K562 (cell line): ENCODE measurements around the gene TP53BP2. TPM values are rescaled to one million over a fixed set of nuclear protein-coding genes. Genes with fewer than 3 reads are reported as not detected.
"Not testable (repeated sequence)": the region's sequence is repeated elsewhere in the genome, so short reads cannot be mapped to it uniquely, and the experiment has no call there.

Source experiments
- ATAC-seq: fragments of 200-7000 bp; cut with Tn5 transposase; 3 replicates; pipeline ENCODE4 v1.9.1; 2020; ENCODE audit warnings: moderate library complexity
- BruUV-seq: library from RNA; stranded (reverse); fragments of 400-500 nt; replicated peaks from 2 replicates; lab custom pipeline; 2021; lab: Mats Ljungman, UMichigan
- CTCF ChIA-PET: fragments of 300-600 bp; formaldehyde crosslinking; extraction: SDS; loops from one replicate; lab custom pipeline; 2021; ENCODE audit warnings: low intra/inter-chr PET ratio; lab: Yijun Ruan, JAX
- POLR2A ChIA-PET: fragments of 300-600, 350-650 bp; sonication (Branson Sonifier 250); formaldehyde crosslinking; extraction: SDS; loops from one replicate; lab custom pipeline; 2021; ENCODE audit warnings: antibody characterized with exemption, inconsistent platforms; lab: Yijun Ruan, JAX
- DNase-seq, 4 experiments: peaks; one replicate each; pipeline versions ENCODE4 v3.0.0 to v3.0.0-alpha.2; 2011 to 2018; ENCODE audit warnings: low spot score in 3 of 4, mixed read lengths in 3 of 4; ENCODE audit errors: extremely low read depth in 1 of 4
- FAIRE-seq: peaks from 2 replicates; lab custom pipeline; 2011; peaks lifted over from hg19 to GRCh38; lab: Jason Lieb, UNC
- H2AFZ ChIP-seq: 2 replicates; pipeline ENCODE4 v1.6.0; 2011; ENCODE audit warnings: low read depth, low read length, control low read depth, inconsistent platforms
- H3K27ac ChIP-seq: fragments of 200-600 bp; 3 replicates; pipeline ENCODE4 v1.8.0; 2011; ENCODE audit warnings: low read depth, mild to moderate bottlenecking, control low read depth, inconsistent platforms, low read length, moderate library complexity, mixed read lengths; ENCODE audit errors: extremely low read depth
- H3K27me3 ChIP-seq, 2 experiments: fragments of 300-600 bp in 1 of 2; 2 replicates in 1 of 2; 3 replicates in 1 of 2; pipeline versions ENCODE4 v1.6.0 to v1.8.0; 2011; ENCODE audit warnings: inconsistent platforms in 2 of 2, low read length in 2 of 2, mild to moderate bottlenecking in 1 of 2, mixed read lengths in 1 of 2, moderate library complexity in 1 of 2; ENCODE audit not compliant: control insufficient read depth in 2 of 2, insufficient read depth in 2 of 2
- H3K36me3 ChIP-seq: fragments of 300-600 bp; 3 replicates; pipeline ENCODE4 v1.8.0; 2011; ENCODE audit warnings: mild to moderate bottlenecking, low read length, inconsistent platforms; ENCODE audit not compliant: control insufficient read depth, insufficient read depth
- H3K4me1 ChIP-seq, 2 experiments: fragments of 200-600 bp in 1 of 2; replicated peaks in 1 of 2; 2 replicates in 1 of 2; 3 replicates in 1 of 2; pipeline versions ENCODE4 v1.5.1 to v1.8.0; 2011; ENCODE audit warnings: inconsistent platforms in 2 of 2, low read length in 2 of 2, mild to moderate bottlenecking in 1 of 2, mixed read lengths in 1 of 2, moderate library complexity in 1 of 2; ENCODE audit not compliant: control insufficient read depth in 2 of 2, insufficient read depth in 2 of 2
- H3K4me2 ChIP-seq: 2 replicates; pipeline ENCODE4 v1.6.1; 2011; ENCODE audit warnings: low read length, control low read depth, inconsistent platforms, mixed read lengths; ENCODE audit not compliant: insufficient read depth
- H3K4me3 ChIP-seq: fragments of 200-600 bp; sonication (generic), shearing (Covaris generic); 2 replicates; pipeline ENCODE4 v1.5.1; 2016; ENCODE audit warnings: control low read depth, inconsistent platforms
- H3K79me2 ChIP-seq: fragments of 200-600 bp; 3 replicates; pipeline ENCODE4 v1.8.0; 2011; ENCODE audit warnings: low read length, inconsistent platforms; ENCODE audit not compliant: control insufficient read depth, insufficient read depth
- H3K9ac ChIP-seq, 2 experiments: 2 replicates each; pipeline versions ENCODE4 v1.6.0 to v1.6.1; 2011; ENCODE audit warnings: low read depth in 2 of 2, low read length in 2 of 2, control low read depth in 1 of 2, inconsistent platforms in 1 of 2, mild to moderate bottlenecking in 1 of 2, mixed read lengths in 1 of 2; ENCODE audit not compliant: insufficient read depth in 1 of 2
- H3K9me1 ChIP-seq: one replicate; pipeline ENCODE4 v1.6.0; 2011; ENCODE audit warnings: inconsistent platforms, mild to moderate bottlenecking, low read length, moderate library complexity; ENCODE audit not compliant: control insufficient read depth, insufficient read depth
- H3K9me3 ChIP-seq: replicated peaks from 2 replicates; pipeline ENCODE4 v1.5.1; 2011; ENCODE audit warnings: low read depth, low read length, inconsistent platforms; ENCODE audit not compliant: control insufficient read depth, insufficient read depth
- H4K20me1 ChIP-seq: replicated peaks from 2 replicates; pipeline ENCODE4 v1.6.1; 2011; ENCODE audit warnings: low read length, inconsistent platforms, mixed read lengths; ENCODE audit not compliant: control insufficient read depth, insufficient read depth
- RFX7 ChIP-seq: fragments of 250-450 bp; sonication (Bioruptor Pico); IDR thresholded peaks from 2 replicates; pipeline ENCODE4 v1.5.1; 2021; ENCODE audit warnings: mild to moderate bottlenecking
- WGBS: fragments of 100-300 bp; shearing (Covaris generic); methylation state at CpG from one replicate; pipeline ENCODE4 v1.1.6; 2016; ENCODE audit warnings: low coverage, mixed read lengths; ENCODE audit not compliant: insufficient coverage; ENCODE audit errors: missing lambda C conversion rate; 5-methylcytosine and 5-hydroxymethylcytosine counted together
- in situ Hi-C: fragments of 300-500 bp; cut with MboI; formaldehyde crosslinking; loops from 4 replicates; pipeline ENCODE4 v1.15.0; 2018; ENCODE audit warnings: inconsistent platforms, mixed read lengths
- intact Hi-C: fragments of 100-400 bp; cut with micrococcal nuclease; formaldehyde crosslinking; loops from 2 replicates; pipeline ENCODE4 v1.14.2; 2022
- polyA plus RNA-seq, 8 experiments: library from polyadenylated mRNA; depleted of rRNA in 4 of 8; stranded (reverse) in 5 of 8; unstranded in 3 of 8; fragments of >200 nt; fragmentation: Nextera tagmentation in 2 of 8; fragmentation: Illumina TruSeq in 1 of 8; extraction: Ambion mirVana in 2 of 8; extraction: Trizol in 1 of 8; gene quantifications; 2 replicates each; pipeline versions ENCODE4 v1.2.1 to v1.2.3, GENCODE V29; 2011 to 2014; ENCODE audit warnings: inconsistent platforms in 1 of 8, missing spikeins in 1 of 8
- total RNA-seq, 7 experiments: library from RNA; depleted of rRNA in 6 of 7; stranded (reverse); fragments of >200 nt in 6 of 7; fragmentation: Illumina TruSeq in 2 of 7; extraction: Trizol in 2 of 7; gene quantifications; 2 replicates each; pipeline versions ENCODE4 v1.2.1 to v1.2.3, GENCODE V29; 2011 to 2021; ENCODE audit warnings: low replicate concordance in 1 of 7

The TP53BP2 gene
- total and polyA plus RNA-seq, 9 of the 15 experiments (the other 6 are each of a cell fraction or from before 2014, with no cell fraction given): 17.0 to 69.6 (median 40.1) TPM

DNA sequence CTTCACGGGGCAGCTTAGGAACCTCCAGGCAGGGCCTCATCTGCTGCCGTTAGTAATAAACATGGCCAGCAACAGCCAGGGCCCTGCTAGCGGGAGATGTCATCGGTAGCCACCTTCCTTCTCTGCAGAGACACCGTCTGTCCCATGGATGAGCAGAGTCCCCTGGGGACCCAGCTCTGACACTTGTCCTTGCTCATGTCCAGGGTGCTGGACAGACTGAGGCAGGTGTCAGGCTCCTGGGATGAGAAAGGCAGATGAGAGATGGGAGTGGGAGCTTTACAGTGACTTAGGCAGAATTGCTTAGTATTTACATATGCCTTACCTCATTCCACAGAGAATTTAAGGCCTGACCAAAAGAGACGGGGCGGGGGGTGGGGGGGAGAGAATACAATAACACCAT lies 108.4 kb downstream of the TP53BP2 start (continued):
- TF ChIP-seq RFX7 (CRISPR knock-in tag): no peak

DNA sequence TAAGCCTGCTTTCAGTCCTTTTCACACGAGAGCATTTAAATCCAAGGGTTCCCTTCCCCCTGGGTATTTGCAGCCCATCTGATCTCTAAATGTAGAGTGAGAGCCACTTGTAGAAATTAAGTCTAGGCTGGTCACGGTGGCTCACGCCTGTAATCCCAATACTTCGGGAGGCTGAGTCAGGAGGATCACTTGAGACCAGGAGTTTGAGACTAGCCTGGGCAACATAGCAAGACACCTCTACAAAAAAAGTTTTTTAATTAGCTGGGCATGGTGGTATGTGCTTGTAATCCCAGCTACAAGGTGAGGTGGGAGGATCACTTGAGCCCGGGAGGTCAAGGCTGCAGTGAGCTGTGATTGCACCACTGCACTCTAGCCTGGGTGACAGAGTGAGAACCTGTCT lies 109.1 kb downstream of the TP53BP2 start:
- intact Hi-C loops, DNase-seq, H3K9ac ChIP-seq, H3K9me3 ChIP-seq, H3K4me2 ChIP-seq, H3K9me1 ChIP-seq, FAIRE-seq, H3K79me2 ChIP-seq, in situ Hi-C loops, H2AFZ ChIP-seq, H3K4me3 ChIP-seq, H4K20me1 ChIP-seq, H3K27ac ChIP-seq, ATAC-seq, BruUV-seq, H3K27me3 ChIP-seq, CTCF ChIA-PET: not testable (repeated sequence)
- H3K36me3 ChIP-seq: peaks cover 39% of the 10 kb centered on the region
- POLR2A ChIA-PET: interaction anchor here (0.6 to 2.6 kb wide), 6 partner anchors 8 to 189 kb away, joined by 3 to 9 read pairs (median 3); no protein-coding TSS in a partner anchor
- WGBS: 94% methylated on average over 5 of the region's 5 CpGs
- H3K4me1 ChIP-seq: peaks cover under 1 to 14% of the 10 kb centered on the region in 2 experiments; a peak in 4 of 5 replicates
